Mesodermal cell (in vitro differentiated cells): Measurements from ENCODE around the gene PAIP2.
"Not testable (repeated sequence)": the region's sequence is repeated elsewhere in the genome, so short reads cannot be mapped to it uniquely, and the experiment has no call there.

Experiments used
- H3K27ac ChIP-seq: 2 replicates; pipeline ENCODE4 v1.7.0; 2013; ENCODE audit warnings: mild to moderate bottlenecking, low read depth, low read length, moderate library complexity; ENCODE audit not compliant: severe bottlenecking
- H3K36me3 ChIP-seq: 2 replicates; pipeline ENCODE4 v1.7.1; 2013; ENCODE audit warnings: mild to moderate bottlenecking, low read length, moderate library complexity; ENCODE audit not compliant: control insufficient read depth, insufficient read depth
- H3K4me1 ChIP-seq: one replicate; pipeline ENCODE4 v1.7.1; 2013; ENCODE audit warnings: mild to moderate bottlenecking, low read length; ENCODE audit not compliant: insufficient read depth, control insufficient read depth, poor library complexity, severe bottlenecking
- H3K4me3 ChIP-seq: 2 replicates; pipeline ENCODE4 v1.7.0; 2013; ENCODE audit warnings: low read length, control low read depth, mild to moderate bottlenecking; ENCODE audit not compliant: insufficient read depth, poor library complexity, severe bottlenecking; ENCODE audit errors: extremely low read depth
- H3K9me3 ChIP-seq: 2 replicates; pipeline ENCODE4 v1.7.1; 2013; ENCODE audit warnings: mild to moderate bottlenecking, low read length, moderate library complexity; ENCODE audit not compliant: control insufficient read depth
- WGBS, 2 experiments: methylation state at CpG; one replicate each; pipeline ENCODE4 v1.1.5; 2013; ENCODE audit warnings: missing lambda C conversion rate in 2 of 2; ENCODE audit not compliant: insufficient coverage in 2 of 2; 5-methylcytosine and 5-hydroxymethylcytosine counted together

Gene PAIP2

GRCh38 chr5:139403787-139404483 is 62.3 kb downstream of the PAIP2 start, which contains the start of gene SPATA24:
SPATA24 (minus strand) TSS chr5:139404089; CDS start chr5:139404060, 29 bp downstream.
- peaks cover 15% of the 10 kb centered on the region for H3K36me3 ChIP-seq
- WGBS, 2 experiments, result 1 to 2% methylated on average over 38 to 40 of the region's 41 CpGs

GRCh38 chr5:139404484-139404840 is 62.8 kb downstream of the PAIP2 start:
- WGBS, 2 experiments, result 77 to 100% methylated on average over 4 to 5 of the region's 5 CpGs
- H3K4me1 ChIP-seq, result peaks cover 6% of the 10 kb centered on the region
- H3K36me3 ChIP-seq, result peaks cover 15% of the 10 kb centered on the region
- H3K9me3 ChIP-seq, result no peaks in the 10 kb centered on the region
- H3K27ac ChIP-seq, result peak overlapping the region; percentile 98
- peak overlapping the region; percentile 52 for H3K4me3 ChIP-seq

More at GRCh38 chr5:139403787-139404483, 62.3 kb downstream of the PAIP2 start, which contains the start of gene SPATA24:
- Histone ChIP-seq H3K9me3 (no peaks in the 10 kb centered on the region), H3K4me3 (peak within 1 kb of the TSS; percentile 52), H3K27ac (peak within 1 kb of the TSS; percentile 98), H3K4me1 (peaks cover 6% of the 10 kb centered on the region)

- no peaks in the 10 kb centered on the region for H3K9me3 ChIP-seq
- peaks cover 6% of the 10 kb centered on the region for H3K4me1 ChIP-seq
- no peaks in the 10 kb centered on the region for H3K36me3 ChIP-seq
- no peak overlapping the region for H3K27ac ChIP-seq
- no peak overlapping the region for H3K4me3 ChIP-seq
- WGBS, 2 experiments, result 92 to 100% methylated on average over 2 of the region's 2 CpGs
Measured at GRCh38 chr5:139406963-139407362, 65.3 kb downstream of the PAIP2 start.

- no peak overlapping the region for H3K4me3 ChIP-seq
- no peak overlapping the region for H3K27ac ChIP-seq
- peaks cover 6% of the 10 kb centered on the region for H3K4me1 ChIP-seq
- no peaks in the 10 kb centered on the region for H3K9me3 ChIP-seq
- no peaks in the 10 kb centered on the region for H3K36me3 ChIP-seq
Measured at GRCh38 chr5:139407517-139407916, 65.9 kb downstream of the PAIP2 start.

- WGBS, 2 experiments, result 80 to 89% methylated on average over 1 to 2 of the region's 7 CpGs
- H3K4me3 ChIP-seq, result no peak overlapping the region
- peaks cover 3% of the 10 kb centered on the region for H3K36me3 ChIP-seq
- H3K9me3 ChIP-seq, result no peaks in the 10 kb centered on the region
- no peak overlapping the region for H3K27ac ChIP-seq
- peaks cover 6% of the 10 kb centered on the region for H3K4me1 ChIP-seq
Measured at GRCh38 chr5:139408191-139408590, 66.5 kb downstream of the PAIP2 start.

GRCh38 chr5:139409116-139409515 is 67.5 kb downstream of the PAIP2 start:
- H3K4me3 ChIP-seq, H3K27ac ChIP-seq, H3K4me1 ChIP-seq, H3K9me3 ChIP-seq, H3K36me3 ChIP-seq: not testable (repeated sequence)
- 100% methylated on average over 1 of the region's 5 CpGs for WGBS, 2 experiments

- WGBS, 2 experiments, result 84 to 97% methylated on average over 3 to 4 of the region's 6 CpGs
Measured at GRCh38 chr5:139410121-139410992, 68.7 kb downstream of the PAIP2 start.

GRCh38 chr5:139410993-139411828 is 69.6 kb downstream of the PAIP2 start:
- no peaks in the 10 kb centered on the region for H3K4me1 ChIP-seq
- H3K4me3 ChIP-seq, result no peak overlapping the region
- H3K9me3 ChIP-seq, result no peaks in the 10 kb centered on the region
- H3K27ac ChIP-seq, result no peak overlapping the region
- 91 to 98% methylated on average over 9 to 11 of the region's 17 CpGs for WGBS, 2 experiments
- peaks cover 12% of the 10 kb centered on the region for H3K36me3 ChIP-seq

More at GRCh38 chr5:139410121-139410992, 68.7 kb downstream of the PAIP2 start:
- Histone ChIP-seq H3K27ac (no peak overlapping the region), H3K4me1 (no peaks in the 10 kb centered on the region), H3K9me3 (no peaks in the 10 kb centered on the region), H3K36me3 (peaks cover 6% of the 10 kb centered on the region), H3K4me3 (no peak overlapping the region)

GRCh38 chr5:139413153-139413552 is 71.5 kb downstream of the PAIP2 start:
- Histone ChIP-seq H3K9me3 (no peaks in the 10 kb centered on the region), H3K4me3 (no peak overlapping the region), H3K36me3 (peaks cover 26% of the 10 kb centered on the region), H3K27ac (no peak overlapping the region), H3K4me1 (no peaks in the 10 kb centered on the region)
- 98 to 100% methylated on average over 3 to 6 of the region's 6 CpGs for WGBS, 2 experiments

- H3K4me3 ChIP-seq, result no peak overlapping the region
- no peaks in the 10 kb centered on the region for H3K4me1 ChIP-seq
- H3K27ac ChIP-seq, result no peak overlapping the region
- 95 to 100% methylated on average over 4 of the region's 6 CpGs for WGBS, 2 experiments
- H3K9me3 ChIP-seq, result no peaks in the 10 kb centered on the region
- peaks cover 34% of the 10 kb centered on the region for H3K36me3 ChIP-seq
Measured at GRCh38 chr5:139413963-139414362, 72.3 kb downstream of the PAIP2 start.
